DMS153 treated with DMSO at 0.1 percent for 48 hours (cell line): Measurements from ENCODE around the gene HS3ST5.
"Not testable (repeated sequence)": the region's sequence is repeated elsewhere in the genome, so short reads cannot be mapped to it uniquely, and the experiment has no call there.

Source experiments
- DNase-seq: peaks from one replicate; lab custom pipeline; 2025; ENCODE audit not compliant: unreplicated experiment; lab: John Stamatoyannopoulos, UW

The HS3ST5 gene

GRCh38 chr6:114101255-114101654, 241.6 kb downstream of the HS3ST5 start:
- DNase-seq: no peak

DNA sequence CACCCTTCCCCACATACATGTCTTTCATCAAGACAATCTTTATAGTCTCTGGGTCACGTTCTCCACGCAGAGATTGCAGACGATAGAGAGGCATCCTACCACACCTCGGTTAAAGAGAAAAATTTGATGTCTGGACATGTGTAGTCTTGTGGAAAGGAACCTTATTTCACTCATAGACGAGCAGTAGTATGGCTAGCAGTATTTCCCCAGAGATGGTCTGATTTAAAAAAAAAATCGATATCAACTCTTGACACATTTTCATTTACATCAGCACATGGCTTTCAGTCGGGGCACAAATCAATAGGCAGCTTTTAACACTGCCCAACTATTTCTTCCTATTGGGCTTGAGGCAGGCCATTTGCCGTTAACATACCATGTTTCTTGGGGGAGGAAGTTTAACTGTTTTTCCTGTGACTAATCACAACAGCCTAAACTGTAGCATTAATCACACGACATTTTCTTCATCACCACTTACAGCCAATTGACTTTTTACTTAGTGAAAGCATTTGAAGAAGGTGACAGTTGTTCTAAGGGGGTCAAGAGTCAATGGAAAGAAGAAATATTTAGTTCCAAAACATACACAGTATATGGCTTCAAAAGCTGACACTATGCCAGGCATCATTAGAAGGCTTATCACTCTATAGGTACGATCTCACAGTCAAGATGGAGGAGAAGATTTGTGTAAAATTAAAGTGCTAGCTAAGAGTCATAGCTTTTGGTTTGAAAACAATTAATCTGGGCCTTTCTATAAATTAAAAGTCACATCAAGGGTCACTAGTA, 242.4 kb downstream of the HS3ST5 start:
- no peak for DNase-seq

DNA sequence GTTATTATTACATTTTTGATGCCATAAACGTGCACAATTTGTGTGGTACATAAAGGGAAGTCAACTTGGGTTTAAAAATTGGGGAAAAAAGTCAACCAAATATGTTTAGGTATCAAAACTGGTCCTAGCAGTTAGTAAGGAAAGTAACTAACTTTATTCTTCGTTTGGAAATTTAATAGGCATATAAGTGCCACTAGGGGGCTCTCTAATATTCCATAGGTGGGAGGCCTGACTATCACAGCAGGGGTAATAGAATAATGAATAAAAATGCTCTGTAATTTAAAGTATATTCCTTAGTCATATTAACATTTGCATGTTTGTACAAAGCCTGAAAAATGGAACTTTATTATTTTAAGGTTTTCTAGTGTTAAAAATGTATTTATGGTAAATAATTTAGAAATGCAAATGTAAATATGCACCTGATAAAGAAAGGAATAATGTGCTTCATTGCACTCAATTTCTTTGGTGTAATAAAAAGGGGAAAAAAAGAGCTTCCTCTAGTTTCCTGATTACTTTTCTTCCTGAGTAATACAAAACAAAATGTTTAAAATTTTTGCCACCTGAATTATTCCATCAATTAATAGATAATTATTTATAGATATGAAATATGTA, 246.2 kb downstream of the HS3ST5 start:
- peak; percentile 41 for DNase-seq

- DNase-seq: no peak
These were observed 249.9 kb downstream of the HS3ST5 start for GRCh38 chr6:114092943-114093342.

GRCh38 chr6:114090626-114091025, 252.2 kb downstream of the HS3ST5 start:
- DNase-seq: no peak

- DNase-seq: no peak
These were observed 255.3 kb downstream of the HS3ST5 start for GRCh38 chr6:114087496-114087895.

- no peak for DNase-seq
These were observed 257.6 kb downstream of the HS3ST5 start for GRCh38 chr6:114085211-114085610.

DNA sequence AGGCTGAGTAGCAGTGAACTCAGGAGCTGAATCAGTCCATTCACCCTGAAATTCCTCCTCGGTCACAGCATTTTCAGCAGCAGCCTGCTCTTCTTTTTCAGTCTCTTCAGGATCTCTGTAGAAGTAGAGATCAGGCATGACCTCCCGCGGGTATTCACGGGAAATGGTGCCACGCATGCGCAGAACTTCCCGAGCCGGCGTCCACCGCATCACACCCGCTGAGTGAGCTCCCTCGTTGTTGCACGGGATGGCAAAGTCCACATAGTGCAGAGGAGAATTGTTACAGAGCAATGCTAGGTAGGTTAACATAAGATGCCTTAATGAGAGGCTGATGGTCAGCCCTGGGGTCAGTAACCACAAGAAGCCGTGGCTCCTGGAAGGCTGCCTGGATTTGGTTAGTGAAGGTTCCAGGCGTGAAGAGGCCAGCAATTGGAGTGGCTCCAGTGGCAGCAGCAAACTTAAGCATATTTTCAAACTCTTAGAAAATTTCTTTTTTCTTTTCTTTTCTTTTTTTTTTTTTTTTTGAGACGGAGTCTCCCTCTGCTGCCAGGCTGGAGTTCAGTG, 258.4 kb downstream of the HS3ST5 start:
- no peak for DNase-seq

- no peak for DNase-seq
These were observed 259.6 kb downstream of the HS3ST5 start for GRCh38 chr6:114083251-114083650.

DNA sequence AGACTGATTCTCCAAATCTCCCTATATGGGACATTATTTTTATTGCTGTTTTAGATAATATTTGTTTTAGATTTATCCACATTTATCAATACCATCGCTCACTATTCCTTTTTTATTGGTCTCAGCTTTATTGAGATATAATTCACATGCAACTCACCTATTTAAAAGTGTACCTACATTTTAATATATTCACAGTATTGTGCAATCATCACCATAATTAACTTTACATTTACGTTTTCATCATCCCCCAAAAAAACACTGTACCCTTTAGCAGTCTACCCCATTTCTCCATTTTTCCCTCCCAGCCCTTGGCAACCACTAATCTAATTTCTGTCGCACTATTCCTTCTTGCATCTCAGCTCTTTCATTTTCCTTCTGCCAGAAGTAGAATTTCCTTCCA, 261.1 kb downstream of the HS3ST5 start:
- no peak for DNase-seq

- no peak for DNase-seq
These were observed 261.8 kb downstream of the HS3ST5 start for GRCh38 chr6:114080891-114081510.

DNA sequence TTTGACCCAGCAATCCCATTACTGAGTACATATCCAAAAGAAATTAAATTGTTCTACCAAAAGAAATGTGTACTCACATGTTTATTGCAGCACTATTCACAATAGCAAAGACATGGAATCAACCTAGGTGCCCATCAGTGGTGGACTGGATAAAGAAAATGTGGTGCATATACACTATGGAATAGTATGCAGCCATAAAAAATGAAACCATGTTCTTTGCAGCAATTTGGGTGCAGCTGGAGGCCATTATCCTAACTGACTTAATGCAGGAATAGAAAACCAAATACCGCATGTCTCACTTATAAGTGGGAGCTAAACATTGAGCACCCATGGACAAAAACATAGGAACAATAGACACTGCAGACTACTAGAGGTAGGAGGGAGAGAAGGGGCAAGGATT, 262.4 kb downstream of the HS3ST5 start:
- DNase-seq: not testable (repeated sequence)

- DNase-seq: no peak
These were observed 267.0 kb downstream of the HS3ST5 start for GRCh38 chr6:114075777-114076176.

- no peak for DNase-seq
These were observed 267.5 kb downstream of the HS3ST5 start for GRCh38 chr6:114075300-114075699.

DNA sequence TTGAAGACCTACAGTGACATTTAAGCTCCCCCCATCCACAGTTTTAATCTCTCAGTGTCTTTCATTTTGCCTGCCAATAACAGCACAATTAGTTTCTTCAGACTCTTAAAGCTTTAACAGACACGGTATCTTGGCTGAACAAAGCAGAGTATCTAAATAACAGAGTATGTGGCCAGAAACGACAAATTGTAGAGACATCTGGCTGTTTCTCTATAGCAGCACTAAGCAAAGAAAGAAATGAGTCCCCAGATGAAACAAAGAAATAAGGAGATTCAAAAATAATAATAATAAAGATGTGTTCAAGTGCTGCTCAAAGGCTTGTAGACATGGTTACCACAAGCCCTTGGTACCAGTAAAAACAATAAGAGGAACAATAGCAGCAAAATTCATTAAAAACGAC, 274.1 kb downstream of the HS3ST5 start:
- no peak for DNase-seq

DNA sequence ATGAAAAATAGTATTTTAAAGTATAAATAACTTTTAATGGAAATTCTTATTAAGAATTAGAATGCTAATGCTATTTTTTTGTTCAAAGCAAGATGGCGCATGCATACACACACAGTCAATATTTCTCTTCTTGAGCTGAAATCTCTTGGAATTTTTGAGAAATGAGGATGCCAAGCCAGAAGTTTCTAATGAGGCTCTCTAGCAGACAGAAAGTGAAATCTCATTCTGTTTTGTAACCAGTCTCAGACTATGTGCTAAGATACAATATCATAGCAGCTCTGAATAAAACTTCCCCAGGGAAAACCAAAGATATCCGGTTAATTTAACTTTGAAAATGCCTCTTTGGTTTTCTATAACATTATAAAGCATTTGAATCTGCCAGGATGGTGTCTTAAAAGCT, 274.7 kb downstream of the HS3ST5 start:
- DNase-seq: no peak

DNA sequence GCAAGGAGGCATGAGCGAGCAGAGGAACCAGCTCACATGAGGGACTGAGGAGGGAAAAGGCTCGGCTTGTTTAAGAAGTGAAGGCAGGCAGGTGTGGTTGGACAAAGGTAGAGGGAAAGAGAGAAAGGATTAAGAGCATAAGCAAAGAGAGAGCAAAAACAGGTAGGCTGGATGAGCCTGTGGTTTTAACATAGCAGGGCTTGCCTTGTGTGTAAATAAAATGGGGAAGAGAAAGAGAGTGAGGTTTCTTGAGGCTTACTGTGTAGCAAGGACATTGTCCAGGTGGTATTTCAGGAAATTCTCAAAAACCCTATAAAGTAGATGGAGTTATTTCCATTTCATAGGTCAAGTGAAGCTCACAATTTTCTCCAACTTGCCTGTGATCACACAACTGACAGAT, 278.0 kb downstream of the HS3ST5 start:
- no peak for DNase-seq

DNA sequence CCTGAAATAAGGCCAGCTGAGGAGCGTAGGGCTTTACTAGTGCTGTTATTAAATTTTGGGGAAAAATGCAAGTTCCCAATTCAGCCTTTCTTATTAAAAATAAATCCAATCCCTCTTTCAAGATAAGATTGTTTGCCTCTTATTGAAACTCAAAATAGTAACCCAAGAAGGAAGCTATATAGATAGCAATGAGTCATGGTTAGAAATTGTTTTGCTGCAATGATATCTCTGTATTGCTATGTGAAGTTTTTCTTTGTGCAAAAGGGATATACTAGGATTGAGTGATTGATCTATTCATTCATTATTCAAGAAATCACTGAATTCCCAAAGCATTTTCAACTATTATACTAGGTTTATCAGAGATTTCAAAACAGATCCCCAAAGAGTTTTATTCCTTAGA, 278.9 kb downstream of the HS3ST5 start:
- DNase-seq: no peak

DNA sequence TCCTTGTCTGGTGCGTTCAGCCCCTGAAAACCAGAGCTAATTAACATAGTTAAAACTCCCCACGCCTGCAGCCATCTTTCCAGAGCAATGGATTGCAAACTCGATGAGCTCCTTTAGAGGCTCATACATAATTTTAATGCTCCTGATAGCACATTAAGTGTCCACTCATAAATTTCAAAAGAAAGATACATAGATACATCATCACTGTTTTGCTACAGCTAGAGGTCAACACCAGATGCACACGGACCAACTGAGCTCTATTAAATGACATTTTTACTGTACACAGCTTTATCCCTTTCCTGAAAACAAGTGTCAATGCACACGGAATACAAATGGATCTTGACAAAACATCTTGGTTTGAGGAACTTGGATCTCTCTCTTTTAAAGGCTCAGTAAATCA, 280.6 kb downstream of the HS3ST5 start:
- DNase-seq: no peak

DNA sequence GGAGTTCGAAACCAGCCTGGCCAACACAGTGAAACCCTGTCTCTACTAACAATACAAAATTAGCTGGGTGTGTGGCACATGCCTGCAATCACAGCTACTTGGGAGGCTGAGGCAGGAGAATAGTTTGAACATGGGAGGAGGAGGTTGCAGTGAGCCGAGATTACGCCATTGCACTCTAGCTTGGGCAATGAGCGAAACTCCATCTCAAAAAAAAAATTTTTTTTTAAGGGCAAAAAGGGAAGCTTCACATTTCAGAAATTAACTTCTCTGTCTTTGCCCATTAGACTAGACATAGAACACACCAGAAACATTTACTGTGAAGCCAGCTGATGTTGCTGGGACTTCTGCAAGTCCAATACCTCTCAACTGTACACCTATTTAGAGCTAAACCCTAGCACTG, 281.1 kb downstream of the HS3ST5 start:
- DNase-seq: no peak

GRCh38 chr6:114061116-114061515, 281.7 kb downstream of the HS3ST5 start:
- DNase-seq: no peak

- no peak for DNase-seq
These were observed 284.4 kb downstream of the HS3ST5 start for GRCh38 chr6:114058435-114058834.
